ENCODE results near the gene UBE2R2.

DNA sequence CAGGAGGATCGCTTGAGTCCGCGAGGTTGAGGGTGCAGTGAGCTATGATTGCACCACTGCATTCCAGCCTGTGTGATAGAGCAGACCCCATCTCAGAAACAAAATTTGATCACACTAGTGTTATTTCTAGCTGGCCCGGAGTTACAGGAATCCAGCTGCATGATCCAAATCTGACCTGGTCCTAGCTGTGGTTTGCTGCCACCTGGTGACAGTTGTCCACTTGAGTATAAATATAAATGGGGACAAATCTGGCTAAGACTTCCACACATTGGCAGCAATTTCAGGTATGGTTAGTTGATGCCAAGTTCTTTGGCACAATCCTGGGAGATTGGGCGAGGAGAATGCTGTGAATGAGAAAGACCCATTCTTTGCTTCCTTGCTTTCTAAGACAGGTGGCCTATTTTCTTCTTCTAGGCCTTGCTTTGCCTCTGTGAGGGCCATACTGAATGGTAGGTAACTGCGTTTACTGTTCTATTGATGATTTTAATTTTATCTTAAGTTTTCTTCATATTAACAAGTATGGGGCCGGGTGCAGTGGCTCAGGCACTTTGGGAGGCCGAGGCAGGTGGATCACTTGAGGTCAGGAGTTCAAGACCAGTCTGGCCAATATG is 35.4 kb downstream of the UBE2R2 start:
- TF ChIP-seq CTCF (IDR thresholded peaks at IDR 0.05; ENCODE audit: extremely low read depth in 1 of 2, insufficient read depth in 1 of 2, low read depth in 1 of 2, low read length in 2 of 2) (peak; percentile 33 to 45), EZH2 (IDR thresholded peaks at IDR 0.05; ENCODE audit: borderline replicate concordance, low read depth, low read length, severe bottlenecking) (no peak), POLR2AphosphoS5 (IDR thresholded peaks at IDR 0.05; ENCODE audit: insufficient read depth, low read depth, low read length) (no peak), JUN (IDR thresholded peaks at IDR 0.05; ENCODE audit: borderline replicate concordance, insufficient read depth, insufficient read length, low read depth) (no peak), POLR2A (IDR thresholded peaks at IDR 0.05; ENCODE audit: low read depth, low read length) (no peak), MAX (IDR thresholded peaks at IDR 0.05; ENCODE audit: insufficient read depth, insufficient read length) (no peak), MYC (IDR thresholded peaks at IDR 0.05; ENCODE audit: low read depth, low read length) (no peak), FOS (IDR thresholded peaks at IDR 0.05; ENCODE audit: borderline replicate concordance, insufficient read depth, low read length) (no peak), GATA2 (IDR thresholded peaks at IDR 0.05; ENCODE audit: insufficient read depth, insufficient read length, low read depth, low read length) (no peak)
